ENCODE results near the gene ANKRD45.
A peak's percentile ranks its signal among the peaks of the same experiment; 100 is the strongest.
"Not testable (repeated sequence)": the region's sequence is repeated elsewhere in the genome, so short reads cannot be mapped to it uniquely, and the experiment has no call there.

The ANKRD45 gene, protein sequence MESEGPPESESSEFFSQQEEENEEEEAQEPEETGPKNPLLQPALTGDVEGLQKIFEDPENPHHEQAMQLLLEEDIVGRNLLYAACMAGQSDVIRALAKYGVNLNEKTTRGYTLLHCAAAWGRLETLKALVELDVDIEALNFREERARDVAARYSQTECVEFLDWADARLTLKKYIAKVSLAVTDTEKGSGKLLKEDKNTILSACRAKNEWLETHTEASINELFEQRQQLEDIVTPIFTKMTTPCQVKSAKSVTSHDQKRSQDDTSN

DNA sequence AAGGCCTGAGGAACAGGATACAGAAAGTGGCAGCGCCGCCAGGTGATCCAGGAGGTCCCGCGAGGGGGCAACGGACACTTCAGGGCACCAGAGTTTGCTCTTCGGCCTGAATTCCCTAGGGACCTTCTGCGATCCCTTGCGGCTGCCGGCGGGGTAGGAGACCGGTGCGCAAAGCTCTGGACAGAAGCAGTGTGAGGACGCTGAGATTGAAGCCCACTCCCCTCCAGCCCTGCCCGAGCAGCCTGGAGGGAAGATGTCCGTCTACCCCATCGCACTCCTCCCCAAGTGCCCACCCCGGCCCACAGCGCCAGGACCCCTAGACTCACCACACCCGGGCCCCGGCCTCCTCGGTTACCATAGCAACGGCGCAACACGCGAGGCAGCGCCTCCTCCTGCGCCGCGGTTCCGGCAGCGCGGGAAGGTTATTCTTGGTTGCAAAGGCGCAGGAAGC lies at the start of gene ANKRD45:
Gene ANKRD45, minus strand, starts transcription at position 361 of the 451 bp plus-strand sequence. CDS start 10,433 bp downstream, outside the sequence.
- peak; percentile 4 to 7 for DNase-seq

DNA sequence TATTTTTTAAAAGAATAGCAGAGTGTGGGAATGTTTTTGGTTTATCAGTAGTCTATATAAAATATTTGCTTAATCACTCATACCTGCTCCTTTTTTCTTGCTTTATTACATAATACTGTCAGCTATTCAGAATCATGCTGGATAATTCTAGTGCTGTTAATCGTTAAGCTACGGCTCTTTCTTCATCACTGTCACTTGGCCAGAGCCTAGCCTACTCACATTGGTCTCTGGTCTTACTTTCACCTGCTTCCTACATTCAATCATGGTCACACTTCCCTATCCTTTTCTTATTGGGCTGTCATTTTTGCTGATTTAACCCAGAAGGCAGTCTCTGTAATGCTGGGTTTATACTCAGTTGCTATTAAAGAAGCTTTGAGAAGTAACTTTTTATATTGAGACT lies 47.6 kb upstream of the ANKRD45 start:
- no peak for DNase-seq

GRCh38 chr1:173715538-173715844 lies 45.8 kb upstream of the ANKRD45 start:
- DNase-seq: no peak

DNA sequence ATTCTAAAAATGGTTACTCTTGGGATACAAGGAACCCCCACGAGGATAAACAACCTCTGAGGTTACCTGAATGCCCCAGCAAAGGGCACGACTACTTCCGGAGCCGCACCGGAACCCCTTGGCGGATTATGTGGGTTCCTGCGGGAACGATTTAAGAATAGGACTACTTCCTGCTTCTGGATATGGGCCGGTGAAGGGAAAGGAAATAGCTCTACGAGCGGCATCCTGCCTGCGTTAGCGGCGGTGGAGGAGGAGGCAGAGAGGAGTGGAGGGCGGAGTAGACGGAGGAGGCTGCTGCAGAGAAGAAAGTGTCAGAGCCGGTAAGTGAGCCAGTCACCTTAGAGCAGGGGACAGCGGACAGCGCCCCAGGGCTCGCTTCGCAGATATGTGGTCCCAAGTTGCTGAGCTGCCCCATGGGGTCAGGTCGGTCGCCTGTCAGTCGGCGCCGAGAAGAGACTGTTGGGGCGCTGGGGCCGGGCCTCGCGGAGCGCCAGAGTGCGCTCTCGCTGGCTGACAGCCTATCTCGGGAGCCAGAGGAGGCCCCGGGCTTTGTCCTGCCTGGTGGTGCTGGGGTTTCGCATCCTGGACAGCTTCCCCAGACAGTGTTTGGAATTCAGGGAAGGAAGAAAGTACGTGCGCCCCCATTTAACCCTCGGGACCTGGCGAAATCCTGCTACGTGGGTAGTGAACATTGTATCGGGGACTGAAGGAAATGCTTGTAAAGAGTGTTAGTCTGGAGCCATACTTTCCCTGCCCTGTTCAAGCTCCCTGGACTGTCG lies 45.3 kb upstream of the ANKRD45 start, which contains the start of gene KLHL20:
Gene KLHL20, plus strand, starts transcription at position 223 of the 779 bp plus-strand sequence. CDS start 1,063 bp downstream, outside the sequence.
- peak; percentile 80 to 86 for DNase-seq

- DNase-seq: peak in 1 of 2 experiments; percentile 4
Observed at GRCh38 chr1:173714441-173714758, 44.7 kb upstream of the ANKRD45 start.

DNA sequence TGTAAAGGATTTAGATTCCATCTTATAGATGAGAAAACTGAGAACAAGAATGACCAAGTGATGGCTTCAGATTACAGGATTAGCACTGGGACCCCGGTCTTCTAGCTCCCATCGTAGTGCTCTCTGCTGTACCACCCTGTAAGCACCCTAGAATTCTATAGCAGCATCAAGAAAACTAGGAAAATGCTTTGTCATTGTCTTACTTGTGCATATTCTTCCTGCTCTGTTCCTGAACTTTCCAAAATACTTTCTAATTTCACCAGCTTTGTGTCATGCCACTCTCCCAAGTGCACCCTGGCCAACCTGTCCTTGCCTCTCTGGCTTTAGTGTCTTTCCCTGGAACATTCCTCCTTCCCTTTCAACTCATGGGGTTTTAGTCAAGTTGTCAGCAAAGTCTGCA lies 39.1 kb upstream of the ANKRD45 start:
- DNase-seq: no peak

DNA sequence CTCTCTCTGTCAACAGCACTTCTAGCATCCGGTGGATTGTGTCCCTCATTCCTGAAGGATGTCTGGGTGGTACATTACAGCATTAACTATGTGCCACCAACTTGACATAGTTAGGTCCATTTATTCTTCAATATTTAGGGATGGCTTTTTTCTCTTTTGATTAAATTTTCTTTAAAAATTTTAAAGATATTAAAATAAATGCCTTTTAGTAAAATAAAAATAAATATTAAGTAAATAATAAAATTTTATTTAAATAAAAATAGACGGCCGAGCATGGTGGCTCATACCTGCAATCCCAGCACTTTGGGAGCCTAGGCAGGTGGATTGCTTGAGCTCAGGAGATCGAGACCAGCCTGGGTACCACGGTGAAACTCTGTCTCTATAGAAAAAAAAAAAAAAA lies 35.5 kb upstream of the ANKRD45 start:
- no peak for DNase-seq

DNA sequence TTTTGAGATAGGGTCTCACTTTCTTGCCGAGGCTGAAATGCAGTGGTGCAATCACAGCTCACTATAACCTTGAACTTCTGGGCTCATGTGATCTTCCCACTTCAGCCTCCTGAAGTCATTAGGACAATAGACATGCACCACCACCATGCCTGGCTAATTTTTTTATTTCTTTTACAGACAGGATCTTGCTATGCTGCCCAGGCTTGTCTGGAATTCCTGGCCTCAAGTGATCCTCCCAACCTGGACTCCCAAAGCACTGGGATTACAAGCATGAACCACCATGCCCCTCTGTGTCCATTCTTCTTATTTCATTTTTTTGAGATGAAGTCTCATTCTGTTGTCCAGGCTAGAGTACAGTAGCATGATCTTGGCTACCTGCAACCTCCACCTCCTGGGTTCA lies 33.1 kb upstream of the ANKRD45 start:
- DNase-seq: no peak

DNA sequence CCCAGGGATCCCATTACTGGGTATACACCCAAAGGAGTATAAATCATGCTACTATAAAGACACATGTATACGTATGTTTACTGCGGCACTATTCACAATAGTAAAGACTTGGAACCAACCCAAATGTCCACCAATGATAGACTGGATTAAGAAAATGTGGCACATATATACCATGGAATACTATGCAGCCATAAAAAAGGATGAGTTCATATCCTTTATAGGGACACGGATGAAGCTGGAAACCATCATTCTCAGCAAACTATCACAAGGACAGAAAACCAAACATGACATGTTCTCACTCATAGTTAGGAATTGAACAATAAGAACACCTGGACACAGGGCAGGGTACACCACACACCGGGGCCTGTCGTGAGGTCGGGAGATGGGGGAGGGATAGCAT lies 31.6 kb upstream of the ANKRD45 start:
- DNase-seq: not testable (repeated sequence)

DNA sequence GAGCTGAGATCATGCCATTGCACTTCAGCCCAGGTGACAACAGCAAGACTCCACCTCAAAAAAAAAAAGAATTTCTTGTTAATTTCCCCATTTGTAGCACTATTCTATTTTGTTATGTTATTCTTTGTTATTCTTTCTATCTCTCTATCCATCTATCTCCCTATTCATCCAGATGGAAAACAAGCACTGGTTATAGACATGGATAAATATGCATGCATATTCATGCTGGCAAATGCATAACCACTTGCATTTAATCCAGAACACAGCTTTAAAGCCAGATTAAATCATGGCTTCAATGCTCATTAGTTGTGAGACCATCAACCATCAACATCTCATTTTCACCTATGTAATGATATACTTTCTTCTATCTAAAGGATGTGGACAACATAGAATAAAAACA lies 23.6 kb upstream of the ANKRD45 start:
- DNase-seq: no peak

DNA sequence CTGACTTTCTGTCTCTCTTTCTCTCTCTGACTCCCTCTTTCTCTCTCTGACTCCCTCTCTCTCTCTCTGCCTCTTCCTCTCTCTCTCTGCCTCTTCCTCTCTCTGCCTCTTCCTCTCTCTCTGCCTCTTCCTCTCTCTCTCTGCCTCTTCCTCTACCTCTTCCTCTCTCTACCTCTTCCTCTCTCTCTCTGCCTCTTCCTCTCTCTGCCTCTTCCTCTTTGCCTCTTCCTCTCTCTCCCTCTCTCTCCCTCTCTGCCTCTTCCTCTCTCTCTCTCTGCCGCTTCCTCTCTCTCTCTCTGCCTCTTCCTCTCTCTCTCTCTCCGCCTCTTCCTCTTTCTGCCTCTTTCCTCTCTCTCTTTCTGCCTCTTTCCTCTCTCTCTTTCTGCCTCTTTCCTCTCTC lies 18.6 kb upstream of the ANKRD45 start:
- no peak for DNase-seq

DNA sequence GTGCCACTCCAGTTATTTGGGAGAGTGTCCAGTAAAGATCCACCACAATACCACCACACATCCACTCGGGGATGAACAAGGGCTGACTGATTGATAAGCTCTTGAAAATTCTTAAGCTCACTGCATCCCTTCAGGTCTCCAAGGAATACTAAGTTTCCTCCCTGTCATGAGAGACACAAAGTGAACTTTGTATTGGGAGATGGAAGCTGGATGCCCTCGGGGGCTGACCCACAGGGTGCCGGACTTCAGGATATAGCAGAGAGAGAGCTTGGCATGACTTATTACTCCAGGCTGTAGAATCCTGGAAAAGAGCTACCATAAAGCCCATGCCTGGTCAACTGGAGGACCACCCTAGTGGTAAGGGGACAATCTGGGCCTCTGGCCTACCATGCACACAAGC lies 15.5 kb upstream of the ANKRD45 start:
- DNase-seq: not testable (repeated sequence)

DNA sequence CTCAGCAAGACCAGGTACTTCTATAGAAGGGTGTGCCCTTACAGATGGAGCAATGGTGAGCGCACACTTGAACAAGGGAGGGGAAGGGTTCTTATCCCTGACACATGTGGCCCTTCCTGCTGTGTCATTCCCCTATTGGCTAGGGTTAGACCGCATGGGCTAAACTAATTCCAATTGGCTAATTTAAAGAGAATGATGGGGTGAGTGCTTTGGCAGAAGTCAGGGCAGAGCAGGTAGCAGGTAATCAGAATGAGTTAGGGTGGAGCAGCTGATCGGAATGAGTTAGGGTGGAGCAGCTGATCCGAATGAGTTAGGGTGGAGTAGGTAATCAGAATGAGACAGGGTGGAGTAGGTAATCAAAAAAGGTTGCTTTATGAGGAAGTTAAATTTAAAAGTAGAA lies 14.2 kb upstream of the ANKRD45 start:
- DNase-seq: not testable (repeated sequence)

DNA sequence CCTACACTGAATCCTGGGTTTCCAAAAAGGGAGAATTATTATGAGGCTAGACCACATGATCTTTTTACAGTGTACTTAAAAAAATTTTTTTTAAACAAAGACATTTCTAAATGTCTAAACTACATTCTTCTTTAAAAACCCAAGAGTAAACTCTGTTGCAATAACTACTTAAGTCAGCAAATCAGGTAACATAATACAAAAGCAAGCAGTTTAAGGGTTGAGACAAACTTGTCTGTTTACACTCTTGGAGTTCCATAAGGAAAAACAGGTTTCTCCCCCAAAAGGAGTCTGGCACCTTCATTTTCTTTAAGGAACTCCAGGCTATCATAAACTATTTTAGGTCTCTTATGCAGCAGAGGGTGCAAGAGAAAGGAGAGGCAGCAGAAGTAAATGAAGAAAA lies 12.5 kb upstream of the ANKRD45 start:
- no peak for DNase-seq

DNA sequence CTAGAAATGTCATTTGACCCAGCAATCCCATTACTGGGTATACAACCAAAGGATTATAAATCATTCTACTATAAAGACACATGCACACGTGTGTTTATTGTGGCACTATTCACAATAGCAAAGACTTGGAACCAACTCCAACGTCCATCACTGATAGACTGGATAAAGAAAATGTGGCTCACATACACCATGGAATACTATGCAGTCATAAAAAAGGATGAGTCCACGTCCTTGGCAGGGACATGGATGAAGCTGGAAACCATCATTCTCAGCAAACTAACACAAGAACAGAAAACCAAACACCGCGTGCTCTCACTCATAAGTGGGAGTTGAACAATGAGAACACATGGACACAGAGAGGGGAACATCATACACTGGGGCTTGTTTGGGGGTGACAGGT lies 10.5 kb upstream of the ANKRD45 start:
- not testable (repeated sequence) for DNase-seq

- not testable (repeated sequence) for DNase-seq
Observed at GRCh38 chr1:173674496-173674895, 4.8 kb upstream of the ANKRD45 start.

GRCh38 chr1:173666646-173667045 lies 3.0 kb downstream of the ANKRD45 start:
- DNase-seq: no peak

GRCh38 chr1:173663159-173663558 lies 6.5 kb downstream of the ANKRD45 start:
- no peak for DNase-seq

DNA sequence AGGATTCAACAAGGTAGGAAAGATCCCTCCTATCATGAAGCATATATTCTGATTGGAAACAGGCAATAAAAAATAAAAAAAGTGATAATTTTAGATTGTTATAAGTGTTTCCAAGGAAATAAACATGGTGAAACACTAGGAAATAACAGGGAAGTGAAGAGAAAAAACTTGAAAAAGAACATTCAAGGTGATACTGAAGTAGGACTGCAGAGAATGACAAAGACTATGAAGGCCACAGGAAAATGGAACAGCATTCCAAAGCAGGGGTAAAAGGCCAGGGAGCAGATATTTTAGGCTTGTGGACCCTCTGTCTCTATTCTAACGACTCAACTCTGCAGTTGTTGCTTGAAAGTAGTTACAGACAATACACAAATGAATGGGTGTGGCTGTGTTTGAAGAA lies 7.9 kb downstream of the ANKRD45 start:
- no peak for DNase-seq

GRCh38 chr1:173661271-173661670 lies 8.4 kb downstream of the ANKRD45 start:
- DNase-seq: no peak

DNA sequence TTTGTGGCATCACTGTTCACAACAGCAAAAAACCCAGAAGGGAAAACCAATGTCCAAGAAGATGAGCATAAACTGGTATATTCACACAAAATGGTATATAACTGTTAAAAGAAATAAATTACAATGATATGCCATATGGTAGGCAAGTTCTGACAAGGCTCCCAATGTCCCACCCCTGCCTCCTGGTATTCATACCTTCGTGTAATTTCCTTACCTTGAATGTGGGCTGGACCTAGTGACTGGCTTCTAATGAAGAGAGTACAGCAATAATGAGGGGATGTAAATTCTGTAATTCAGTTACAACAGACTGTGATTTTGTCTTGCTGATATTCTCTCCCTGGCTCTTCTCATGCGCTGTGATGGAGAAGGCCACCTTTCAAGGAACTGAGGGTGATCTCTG lies 9.3 kb downstream of the ANKRD45 start:
- DNase-seq: no peak

- no peak for DNase-seq
Observed at GRCh38 chr1:173648880-173649605, 20.6 kb downstream of the ANKRD45 start.

DNA sequence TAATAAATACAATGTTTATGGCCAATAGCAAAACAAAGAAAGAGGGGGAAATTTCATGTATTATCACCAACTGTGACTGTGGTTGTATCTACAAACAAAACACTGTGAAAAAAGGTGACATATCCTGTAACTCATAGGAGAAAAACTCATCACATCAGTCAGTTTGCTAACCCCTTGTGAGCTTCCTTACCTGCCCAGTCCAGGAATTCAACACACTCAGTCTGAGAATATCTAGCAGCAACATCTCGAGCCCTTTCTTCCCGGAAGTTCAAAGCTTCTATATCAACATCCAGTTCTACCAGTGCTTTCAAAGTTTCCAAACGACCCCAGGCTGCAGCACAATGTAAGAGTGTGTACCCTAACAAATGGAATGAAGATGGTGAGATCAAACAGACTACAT lies 23.0 kb downstream of the ANKRD45 start:
- no peak for DNase-seq

Data from activated CD4-positive, alpha-beta T cell treated with anti-CD3 and anti-CD28 coated beads, Interleukin-2, amount 50 U/mL, for 48 hours (primary cell).